ENCODE data around the gene OXER1.

- no peak for TF ChIP-seq POLR2A (IDR thresholded peaks at IDR 0.05; ENCODE audit: low read length)
- no peak for TF ChIP-seq GATA1 (IDR thresholded peaks at IDR 0.05; ENCODE audit: low read depth, low read length)
These were observed 24.0 kb upstream of the OXER1 start for GRCh38 chr2:42787788-42788477.
